ENCODE data around the gene HERPUD1. TPM values are rescaled to one million over a fixed set of nuclear protein-coding genes. Genes with fewer than 3 reads are reported as not detected.

HERPUD1 gene
- total and polyA plus RNA-seq, 2 of the 13 experiments (the other 11 are each of a cell fraction or from before 2014, with no cell fraction given): 96.2 to 323 TPM

DNA sequence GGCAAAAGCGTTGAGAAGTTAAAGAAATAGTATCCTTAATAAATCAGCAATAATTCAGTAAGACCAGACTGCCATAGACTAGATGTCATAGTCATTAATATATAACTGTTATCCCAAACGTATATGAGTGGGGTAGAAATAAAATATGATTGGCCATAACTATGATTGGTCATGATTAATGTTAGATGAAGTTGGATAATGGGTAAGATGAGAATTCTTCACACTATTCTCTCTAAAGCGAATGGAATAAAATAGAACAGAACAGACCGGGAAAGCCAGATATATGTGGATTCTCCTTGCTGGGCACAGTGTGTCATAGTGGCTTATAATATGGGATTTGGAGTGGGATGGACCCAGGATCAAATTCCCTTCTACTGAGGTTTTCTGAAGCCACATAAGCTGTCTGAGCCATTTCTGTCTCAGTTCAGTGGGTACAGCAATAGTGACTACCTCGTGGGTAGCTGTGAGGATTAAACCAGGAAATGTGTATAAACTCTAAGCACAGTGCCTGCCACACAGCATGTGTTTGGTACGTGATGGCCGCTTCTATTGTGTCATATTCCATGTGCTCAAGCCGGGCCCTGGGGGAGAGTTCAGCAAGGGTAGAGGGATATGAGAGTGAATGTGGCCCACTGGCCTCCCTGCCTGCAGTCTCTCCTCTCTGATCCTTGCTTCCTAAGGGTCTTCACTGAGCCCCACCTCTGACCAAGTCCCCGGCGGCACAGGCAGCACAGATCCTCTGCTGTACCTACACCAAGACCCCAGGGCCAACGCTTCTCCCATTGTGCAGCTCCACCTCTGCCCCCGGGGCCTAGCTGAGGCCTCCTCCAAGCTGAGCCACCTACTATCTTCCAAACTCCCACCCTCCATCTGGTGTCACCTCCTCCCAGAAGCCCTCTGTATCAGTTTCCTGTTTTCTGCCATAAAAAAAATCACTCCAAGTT is 33.5 kb downstream of the HERPUD1 start:
- peaks cover 74% of the 10 kb centered on the region for H3K4me1 ChIP-seq (ENCODE audit: insufficient read depth, low read length)
- POLR2A ChIA-PET: interaction anchor here (1.0 to 2.8 kb wide), 2 partner anchors 24 to 99 kb away, joined by 3 to 12 read pairs; partner anchors contain the start of gene NLRC5
- ATAC-seq (peak; percentile 4; the same call in 2 of the 3 replicates), FAIRE-seq (no peak), DNase-seq (ENCODE audit: low spot score) (no peak)
- H3K79me2 ChIP-seq (ENCODE audit: insufficient read depth, low read length): no peaks in the 10 kb centered on the region
- H2AFZ ChIP-seq (ENCODE audit: low read length): no peak overlapping the region
- H4K20me1 ChIP-seq (ENCODE audit: insufficient read depth, low read length): no peaks in the 10 kb centered on the region
- 63% methylated on average over 12 of the region's 12 CpGs for WGBS (ENCODE audit: low lambda C conversion rate)
- BruUV-seq (replicated peaks): no TSS peak
- no peak overlapping the region for H3K4me2 ChIP-seq (ENCODE audit: low read depth, low read length)
- H3K27ac ChIP-seq (ENCODE audit: extremely low read length, insufficient read depth, low read length): peak overlapping the region; percentile 48
- peaks cover 2 to 11% of the 10 kb centered on the region in 2 experiments; a peak in 2 of 5 replicates for H3K27me3 ChIP-seq (ENCODE audit: control insufficient read depth in 1 of 2, insufficient read depth in 2 of 2, low read length in 2 of 2)
- H3K36me3 ChIP-seq (replicated peaks in 1 of 2; ENCODE audit: control insufficient read depth in 1 of 2, insufficient read depth in 2 of 2, low read length in 2 of 2): no peaks in the 10 kb centered on the region
- in situ Hi-C loops (cut with HindIII; ENCODE audit: extremely low pct_ligation_motif_present, low pct_unique_long_range_greater_than_20kb) (no loop called here), intact Hi-C loops (cut with micrococcal nuclease; ENCODE audit: unreplicated experiment) (loop anchor here (2.0 kb wide), 1 partner anchor 21 kb away; no protein-coding TSS in a partner anchor)
- H3K9ac ChIP-seq (ENCODE audit: insufficient read depth, low read depth, low read length): no peak overlapping the region
- no peak overlapping the region for H3K4me3 ChIP-seq (replicated peaks in 1 of 3; ENCODE audit: insufficient read depth in 1 of 3, low read depth in 2 of 3, low read length in 3 of 3)
- CTCF ChIA-PET (ENCODE audit: low intra/inter-chr PET ratio, low total read pairs): interaction anchor here (0.8 to 2.7 kb wide), 5 partner anchors 14 to 202 kb away, joined by 3 to 38 read pairs (median 4); partner anchors contain the start of gene NLRC5
- H3K9me3 ChIP-seq (ENCODE audit: low read length): no peaks in the 10 kb centered on the region
- TF ChIP-seq, protein P1, sequence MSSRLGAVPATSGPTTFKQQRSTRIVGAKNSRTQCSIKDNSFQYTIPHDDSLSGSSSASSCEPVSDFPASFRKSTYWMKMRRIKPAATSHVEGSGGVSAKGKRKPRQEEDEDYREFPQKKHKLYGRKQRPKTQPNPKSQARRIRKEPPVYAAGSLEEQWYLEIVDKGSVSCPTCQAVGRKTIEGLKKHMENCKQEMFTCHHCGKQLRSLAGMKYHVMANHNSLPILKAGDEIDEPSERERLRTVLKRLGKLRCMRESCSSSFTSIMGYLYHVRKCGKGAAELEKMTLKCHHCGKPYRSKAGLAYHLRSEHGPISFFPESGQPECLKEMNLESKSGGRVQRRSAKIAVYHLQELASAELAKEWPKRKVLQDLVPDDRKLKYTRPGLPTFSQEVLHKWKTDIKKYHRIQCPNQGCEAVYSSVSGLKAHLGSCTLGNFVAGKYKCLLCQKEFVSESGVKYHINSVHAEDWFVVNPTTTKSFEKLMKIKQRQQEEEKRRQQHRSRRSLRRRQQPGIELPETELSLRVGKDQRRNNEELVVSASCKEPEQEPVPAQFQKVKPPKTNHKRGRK (CRISPR knock-in tag; IDR thresholded peaks at IDR 0.05): no peak
- TF ChIP-seq HNRNPH1 (optimal IDR thresholded peaks at IDR 0.05; ENCODE audit: low read depth, low read length): no peak
- TF ChIP-seq KLF12 (CRISPR knock-in tag; IDR thresholded peaks at IDR 0.05; ENCODE audit: borderline replicate concordance): 0 out of 2 replicates have a peak, but pooled peaks have one; percentile 37
- no peak for TF ChIP-seq ZNF224 (CRISPR knock-in tag; IDR thresholded peaks at IDR 0.05)
- TF ChIP-seq, protein P2, sequence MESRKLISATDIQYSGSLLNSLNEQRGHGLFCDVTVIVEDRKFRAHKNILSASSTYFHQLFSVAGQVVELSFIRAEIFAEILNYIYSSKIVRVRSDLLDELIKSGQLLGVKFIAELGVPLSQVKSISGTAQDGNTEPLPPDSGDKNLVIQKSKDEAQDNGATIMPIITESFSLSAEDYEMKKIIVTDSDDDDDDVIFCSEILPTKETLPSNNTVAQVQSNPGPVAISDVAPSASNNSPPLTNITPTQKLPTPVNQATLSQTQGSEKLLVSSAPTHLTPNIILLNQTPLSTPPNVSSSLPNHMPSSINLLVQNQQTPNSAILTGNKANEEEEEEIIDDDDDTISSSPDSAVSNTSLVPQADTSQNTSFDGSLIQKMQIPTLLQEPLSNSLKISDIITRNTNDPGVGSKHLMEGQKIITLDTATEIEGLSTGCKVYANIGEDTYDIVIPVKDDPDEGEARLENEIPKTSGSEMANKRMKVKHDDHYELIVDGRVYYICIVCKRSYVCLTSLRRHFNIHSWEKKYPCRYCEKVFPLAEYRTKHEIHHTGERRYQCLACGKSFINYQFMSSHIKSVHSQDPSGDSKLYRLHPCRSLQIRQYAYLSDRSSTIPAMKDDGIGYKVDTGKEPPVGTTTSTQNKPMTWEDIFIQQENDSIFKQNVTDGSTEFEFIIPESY (CRISPR knock-in tag; IDR thresholded peaks at IDR 0.05): 0 out of 2 replicates have a peak, but pooled peaks have one; percentile 7
- TF ChIP-seq GFI1 (CRISPR knock-in tag; IDR thresholded peaks at IDR 0.05; ENCODE audit: borderline replicate concordance): no peak
- no peak for TF ChIP-seq CCAR2 (optimal IDR thresholded peaks at IDR 0.05; ENCODE audit: low read depth, low read length)
- no peak for TF ChIP-seq ZFP36L2 (CRISPR knock-in tag; IDR thresholded peaks at IDR 0.05)
- TF ChIP-seq ZNF335 (CRISPR knock-in tag; IDR thresholded peaks at IDR 0.05): no peak
- no peak for TF ChIP-seq ZNF3 (CRISPR knock-in tag; IDR thresholded peaks at IDR 0.05)
- TF ChIP-seq FOXM1 (CRISPR knock-in tag; IDR thresholded peaks at IDR 0.05): no peak
- TF ChIP-seq CHD4 (IDR thresholded peaks at IDR 0.05; ENCODE audit: borderline replicate concordance, low read length): 0 out of 2 replicates have a peak, but pooled peaks have one; percentile 15
- TF ChIP-seq MAFF (IDR thresholded peaks at IDR 0.05; ENCODE audit: low read depth, low read length): no peak
- TF ChIP-seq ZNF792 (CRISPR knock-in tag; IDR thresholded peaks at IDR 0.05): no peak
- TF ChIP-seq ZNF180 (CRISPR knock-in tag; IDR thresholded peaks at IDR 0.05; ENCODE audit: borderline replicate concordance, low read depth): no peak
- no peak for TF ChIP-seq KAT2B (IDR thresholded peaks at IDR 0.05; ENCODE audit: borderline replicate concordance, low read depth, low read length)
- TF ChIP-seq ISL2 (CRISPR knock-in tag; IDR thresholded peaks at IDR 0.05): 0 out of 2 replicates have a peak, but pooled peaks have one; percentile 5
- TF ChIP-seq FOXK2 (IDR thresholded peaks at IDR 0.05): no peak
- no peak for TF ChIP-seq U2AF1 (optimal IDR thresholded peaks at IDR 0.05; ENCODE audit: low read depth, low read length)
- no peak for TF ChIP-seq ESRRA (CRISPR knock-in tag; IDR thresholded peaks at IDR 0.05; ENCODE audit: low read depth)
- no peak for TF ChIP-seq HDAC1 (CRISPR knock-in tag; IDR thresholded peaks at IDR 0.05)
- TF ChIP-seq EZH2 (conservative IDR thresholded peaks at IDR 0.05; ENCODE audit: low read depth, low read length): no peak
